Activated T-helper 2 cell treated with anti-CD3 and anti-CD28 coated beads, Interferon-gamma antibody, Interleukin-2, Interleukin-4, amounts not matched to agents 10 μg/mL and 5 μg/mL and 100 μg/mL, durations not matched to agents 14 hours and 24 hours and 36 hours (primary cell): ENCODE data around the gene MKLN1. TPM values are rescaled to one million over a fixed set of nuclear protein-coding genes. Genes with fewer than 3 reads are reported as not detected.
A peak's percentile ranks its signal among the peaks of the same experiment; 100 is the strongest.

Experiments used
- DNase-seq: peaks from one replicate; pipeline ENCODE4 v3.0.0; 2021; ENCODE audit warnings: low spot score
- H3K27ac Mint-ChIP-seq: one replicate; pipeline ENCODE4 v1.8.0; 2021; ENCODE audit warnings: mixed read lengths
- H3K27me3 Mint-ChIP-seq: one replicate; pipeline ENCODE4 v1.8.0; 2021; ENCODE audit warnings: low read depth, mixed read lengths
- H3K36me3 Mint-ChIP-seq: one replicate; pipeline ENCODE4 v1.8.0; 2021; ENCODE audit warnings: low read depth, mixed read lengths
- H3K4me1 Mint-ChIP-seq: one replicate; pipeline ENCODE4 v1.8.0; 2021; ENCODE audit warnings: low read depth, mixed read lengths
- H3K4me3 Mint-ChIP-seq: one replicate; pipeline ENCODE4 v1.8.0; 2021; ENCODE audit warnings: low read depth, mild to moderate bottlenecking, moderate library complexity, mixed read lengths
- H3K9me3 Mint-ChIP-seq: one replicate; pipeline ENCODE4 v1.8.0; 2021; ENCODE audit warnings: mixed read lengths
- intact Hi-C: fragments of 100-400 bp; cut with micrococcal nuclease; formaldehyde crosslinking; loops from one replicate; pipeline ENCODE4 v1.15.1; 2023
- total RNA-seq: library from RNA; stranded (reverse); gene quantifications from 2 replicates; pipeline ENCODE4 v1.2.3, GENCODE V29; 2022

Gene MKLN1
- 38.3 and 40.9 TPM in 2 replicates for total RNA-seq

DNA sequence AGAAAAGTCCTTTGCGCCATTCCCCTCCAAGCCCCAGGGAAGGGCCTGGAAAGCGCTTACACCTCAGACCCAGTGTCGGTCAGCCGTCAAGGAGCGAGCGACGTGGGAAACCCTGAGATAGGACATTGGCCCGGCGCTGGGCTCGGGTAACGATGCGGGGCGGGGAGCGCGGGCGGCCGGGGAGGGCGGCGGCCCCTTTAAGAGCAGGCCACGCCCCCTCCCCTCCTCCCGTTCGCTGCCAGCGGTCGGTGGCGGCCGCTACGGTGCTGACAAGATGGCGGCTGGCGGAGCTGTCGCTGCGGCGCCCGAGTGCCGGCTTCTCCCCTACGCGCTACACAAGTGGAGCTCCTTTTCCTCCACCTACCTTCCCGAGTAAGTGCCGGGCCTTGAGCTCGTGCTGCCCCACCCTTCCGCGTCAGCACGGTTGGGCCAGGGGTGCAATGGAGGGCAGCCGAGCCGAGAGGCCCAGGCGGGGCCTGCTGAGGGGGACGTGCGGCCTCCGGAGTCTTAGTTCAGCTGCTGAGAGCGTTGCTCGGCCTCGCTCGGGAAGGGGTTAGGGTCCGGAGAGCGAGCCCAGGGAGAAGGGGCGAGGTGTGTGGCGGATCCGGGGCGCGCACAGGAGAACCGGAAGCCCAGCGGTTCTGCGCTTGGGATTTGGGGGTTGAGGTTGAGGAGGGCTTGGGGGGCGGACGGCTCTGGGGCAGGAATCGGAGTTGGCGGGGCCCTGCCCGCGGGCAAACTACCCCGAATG lies at the start of gene MKLN1:
TSS of gene MKLN1 (plus strand) at position 251 of the 751 bp plus-strand sequence. CDS start at position 275, 24 bp downstream.
- H3K27me3 Mint-ChIP-seq: no peaks in the 10 kb centered on the region
- peaks cover 15% of the 10 kb centered on the region for H3K36me3 Mint-ChIP-seq
- H3K4me1 Mint-ChIP-seq: peaks cover 48% of the 10 kb centered on the region
- intact Hi-C loops: loop anchor here (1.0 to 10.0 kb wide), 6 partner anchors 40 to 260 kb away; no protein-coding TSS in a partner anchor
- no peaks in the 10 kb centered on the region for H3K9me3 Mint-ChIP-seq
- peak within 1 kb of the TSS; percentile 94 for H3K4me3 Mint-ChIP-seq
- H3K27ac Mint-ChIP-seq: peak within 1 kb of the TSS; percentile 95
- DNase-seq: peak; percentile 85

- H3K27ac Mint-ChIP-seq: no peak overlapping the region
- H3K9me3 Mint-ChIP-seq: peaks cover 6% of the 10 kb centered on the region
- intact Hi-C loops: no loop called here
- H3K27me3 Mint-ChIP-seq: peaks cover 2% of the 10 kb centered on the region
- no peaks in the 10 kb centered on the region for H3K36me3 Mint-ChIP-seq
- H3K4me1 Mint-ChIP-seq: no peaks in the 10 kb centered on the region
- H3K4me3 Mint-ChIP-seq: no peak overlapping the region
- DNase-seq: no peak
These were observed 48.6 kb upstream of the MKLN1 start for GRCh38 chr7:131279044-131279443.

DNA sequence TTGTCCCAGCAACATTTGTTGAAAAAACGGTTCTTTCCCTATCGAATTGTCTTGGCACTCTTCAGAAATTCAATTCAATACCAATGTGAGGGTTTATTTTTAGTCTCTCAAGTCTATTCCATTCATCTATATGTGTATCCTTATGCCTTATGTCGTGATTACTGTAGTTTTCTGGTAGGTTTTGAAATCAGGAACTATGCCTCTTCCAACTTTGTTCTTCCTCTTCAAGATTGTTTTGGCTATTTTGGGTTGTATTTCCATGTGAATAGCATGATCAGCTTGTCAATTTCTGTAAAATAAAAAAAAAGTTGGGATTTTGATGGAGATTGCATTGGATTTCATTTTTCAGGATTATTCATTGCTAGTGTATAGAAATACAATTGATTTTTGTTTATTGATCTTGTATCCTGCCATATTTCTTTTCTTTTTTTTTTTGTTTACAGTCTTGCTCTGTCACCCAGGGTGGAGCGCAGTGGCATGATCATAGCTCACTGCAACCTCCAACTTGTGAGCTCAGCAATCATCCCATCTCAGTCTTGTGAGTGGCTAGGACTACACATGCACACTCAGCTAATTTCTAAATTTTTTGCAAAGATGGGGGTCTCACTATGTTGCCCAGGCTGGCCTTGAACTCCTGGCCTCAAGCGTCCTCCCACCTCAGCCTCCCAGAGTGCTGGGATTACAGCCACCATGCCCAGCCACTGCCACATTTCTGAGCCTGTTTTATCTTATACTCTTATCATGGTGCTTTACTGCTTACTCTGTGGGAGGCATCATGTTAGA lies 46.2 kb upstream of the MKLN1 start:
- DNase-seq: no peak
- Mint-ChIP-seq H3K27me3 (peaks cover 2% of the 10 kb centered on the region), H3K27ac (no peak overlapping the region), H3K9me3 (peaks cover 6% of the 10 kb centered on the region), H3K4me1 (no peaks in the 10 kb centered on the region), H3K36me3 (no peaks in the 10 kb centered on the region), H3K4me3 (no peak overlapping the region)
- intact Hi-C loops: no loop called here

DNA sequence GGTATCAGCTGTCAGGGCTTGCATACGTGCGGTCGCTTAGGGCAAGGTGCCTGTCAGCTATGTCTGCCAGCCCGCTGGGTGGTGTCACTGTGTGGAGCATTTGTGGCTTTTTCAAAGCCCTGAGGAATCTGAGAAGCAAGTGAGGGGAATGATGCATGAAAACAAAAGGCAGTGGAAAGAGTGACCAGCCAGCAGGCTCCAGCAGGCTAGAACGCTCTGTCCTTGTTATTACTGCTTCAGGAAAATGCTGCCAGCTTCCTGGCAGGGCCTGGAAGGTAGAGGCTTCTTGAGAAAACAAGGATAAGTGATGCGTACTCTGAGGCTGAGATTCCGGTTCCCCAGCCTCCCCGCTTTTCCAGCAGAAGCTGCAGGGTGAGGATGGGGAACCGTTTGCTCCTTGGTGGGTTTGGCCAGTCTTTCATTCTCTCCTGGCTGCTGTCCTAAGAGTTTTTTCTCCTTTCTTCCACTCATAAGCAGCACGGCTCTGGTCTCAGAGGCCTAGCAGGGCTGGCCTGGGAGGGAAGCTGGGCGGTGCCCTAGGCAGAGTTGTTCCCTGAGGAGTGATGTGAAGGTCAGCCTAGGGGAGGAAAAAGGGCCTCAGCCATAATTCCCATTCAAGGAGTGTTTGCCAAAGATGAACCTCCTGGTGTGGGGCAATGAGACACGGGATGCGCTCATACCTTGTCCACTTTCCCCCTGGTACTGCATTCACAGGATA lies 42.8 kb upstream of the MKLN1 start:
- no peak for DNase-seq
- no peaks in the 10 kb centered on the region for H3K27me3 Mint-ChIP-seq
- H3K27ac Mint-ChIP-seq: no peak overlapping the region
- H3K4me1 Mint-ChIP-seq: no peaks in the 10 kb centered on the region
- peaks cover 20% of the 10 kb centered on the region for H3K9me3 Mint-ChIP-seq
- no peaks in the 10 kb centered on the region for H3K36me3 Mint-ChIP-seq
- intact Hi-C loops: no loop called here
- no peak overlapping the region for H3K4me3 Mint-ChIP-seq

DNA sequence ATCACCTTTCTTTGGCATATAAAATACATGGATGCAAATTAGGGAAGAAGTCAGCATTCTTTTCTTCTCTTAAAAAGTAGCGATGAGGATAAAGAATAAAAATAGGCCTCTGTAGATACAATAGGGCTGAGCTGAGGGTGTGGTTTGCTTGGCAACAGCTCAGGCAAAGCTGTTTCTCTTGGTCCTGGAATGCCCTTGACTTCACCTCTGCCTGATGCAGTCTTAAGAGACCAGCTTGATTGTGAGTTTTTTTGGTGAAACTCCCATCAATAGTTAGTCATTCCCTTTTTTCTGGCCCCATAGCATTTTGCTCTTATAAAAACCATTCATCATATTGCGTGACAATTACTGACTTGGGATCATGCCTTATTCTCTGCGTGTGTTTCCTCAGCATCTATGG lies 42.1 kb upstream of the MKLN1 start:
- Mint-ChIP-seq H3K4me3 (no peak overlapping the region), H3K36me3 (no peaks in the 10 kb centered on the region), H3K4me1 (no peaks in the 10 kb centered on the region), H3K27me3 (peaks cover 2% of the 10 kb centered on the region), H3K27ac (no peak overlapping the region), H3K9me3 (peaks cover 16% of the 10 kb centered on the region)
- intact Hi-C loops: no loop called here
- no peak for DNase-seq

GRCh38 chr7:131288450-131288849 lies 39.2 kb upstream of the MKLN1 start:
- Mint-ChIP-seq H3K4me3 (no peak overlapping the region), H3K27ac (no peak overlapping the region), H3K9me3 (peaks cover 16% of the 10 kb centered on the region), H3K27me3 (peaks cover 4% of the 10 kb centered on the region), H3K4me1 (no peaks in the 10 kb centered on the region), H3K36me3 (no peaks in the 10 kb centered on the region)
- intact Hi-C loops: no loop called here
- DNase-seq: no peak

GRCh38 chr7:131289051-131289450 lies 38.6 kb upstream of the MKLN1 start:
- peaks cover 6% of the 10 kb centered on the region for H3K27me3 Mint-ChIP-seq
- no peaks in the 10 kb centered on the region for H3K36me3 Mint-ChIP-seq
- no peak overlapping the region for H3K27ac Mint-ChIP-seq
- peaks cover 16% of the 10 kb centered on the region for H3K9me3 Mint-ChIP-seq
- H3K4me3 Mint-ChIP-seq: no peak overlapping the region
- intact Hi-C loops: no loop called here
- DNase-seq: no peak
- no peaks in the 10 kb centered on the region for H3K4me1 Mint-ChIP-seq

DNA sequence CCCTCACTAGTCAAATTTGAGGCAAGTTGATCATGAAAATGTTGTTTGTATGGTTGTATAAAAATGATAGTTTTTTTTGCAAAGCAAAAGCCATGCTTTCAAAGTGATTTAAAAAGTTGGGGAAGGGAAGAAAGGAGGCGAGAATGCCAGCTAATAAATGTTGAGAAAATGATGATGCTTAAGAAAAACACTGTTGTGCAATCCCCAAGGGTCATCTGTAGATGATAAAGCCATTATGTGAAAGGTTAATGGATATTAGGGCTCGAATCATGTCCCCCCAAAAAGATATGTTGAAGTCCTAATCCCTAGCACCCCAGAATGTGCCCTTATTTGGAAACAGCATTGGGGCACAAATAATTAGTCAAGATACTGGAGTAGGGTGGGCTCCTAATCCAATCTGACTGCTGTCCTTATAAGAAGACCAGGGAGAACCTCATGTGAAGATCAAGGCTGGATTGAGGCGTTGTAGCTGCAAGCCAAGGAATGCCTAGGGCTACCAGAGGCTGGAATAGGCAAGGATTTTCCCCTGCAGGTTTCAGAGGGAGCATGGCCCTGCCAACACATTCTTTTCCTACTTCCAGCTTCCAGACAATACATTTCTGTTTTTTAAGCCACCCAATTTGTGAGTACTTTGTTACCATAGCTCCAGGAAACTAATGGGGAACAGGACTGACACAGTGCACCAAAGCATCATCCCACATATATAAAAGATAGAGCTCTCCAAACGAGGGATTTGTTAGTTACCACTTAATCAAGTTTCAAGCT lies 35.4 kb upstream of the MKLN1 start:
- peaks cover 15% of the 10 kb centered on the region for H3K27me3 Mint-ChIP-seq
- H3K4me1 Mint-ChIP-seq: no peaks in the 10 kb centered on the region
- peaks cover 15% of the 10 kb centered on the region for H3K9me3 Mint-ChIP-seq
- no peaks in the 10 kb centered on the region for H3K36me3 Mint-ChIP-seq
- no peak for DNase-seq
- H3K4me3 Mint-ChIP-seq: no peak overlapping the region
- no peak overlapping the region for H3K27ac Mint-ChIP-seq
- intact Hi-C loops: no loop called here

DNA sequence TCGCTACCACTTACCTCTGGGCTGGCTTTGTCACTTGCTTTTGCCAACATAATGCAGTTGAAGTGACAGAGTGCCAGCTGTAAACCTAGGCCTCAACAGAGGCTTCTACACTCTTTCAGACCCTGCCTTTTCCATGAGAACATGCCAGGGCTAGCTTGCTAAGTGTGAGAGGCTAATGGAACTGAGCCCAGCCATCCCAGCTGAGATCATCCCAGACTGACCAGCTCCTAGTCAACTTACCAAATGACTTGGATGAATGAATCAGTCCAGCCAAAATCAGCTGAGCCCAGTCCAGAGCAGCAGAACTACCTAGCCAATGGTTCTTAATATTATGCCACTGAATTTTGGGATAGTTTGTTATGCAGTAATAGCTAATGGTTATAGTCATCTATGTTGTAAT lies 34.7 kb upstream of the MKLN1 start:
- DNase-seq: no peak
- Mint-ChIP-seq H3K27ac (no peak overlapping the region), H3K27me3 (peaks cover 15% of the 10 kb centered on the region), H3K4me1 (no peaks in the 10 kb centered on the region), H3K9me3 (peaks cover 8% of the 10 kb centered on the region), H3K4me3 (no peak overlapping the region), H3K36me3 (no peaks in the 10 kb centered on the region)
- intact Hi-C loops: no loop called here

DNA sequence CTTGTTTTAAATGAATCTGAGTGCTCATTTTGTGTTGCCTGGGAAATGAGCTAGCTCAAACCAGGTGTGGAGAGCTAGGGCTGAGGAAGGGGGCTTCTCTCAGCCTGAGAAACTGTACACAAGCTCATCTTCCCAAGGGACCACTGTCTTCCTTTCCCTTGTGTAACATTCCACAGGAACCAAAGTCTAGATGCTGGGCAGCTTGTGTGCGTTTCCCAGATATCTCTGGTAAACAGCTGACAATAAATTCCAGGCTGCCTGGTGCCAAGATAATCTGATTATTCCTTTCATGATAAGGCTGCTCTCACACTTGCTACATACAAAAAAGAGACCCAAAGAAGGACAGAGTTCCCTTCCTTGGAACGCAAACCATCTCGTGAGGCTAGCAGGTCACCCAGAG lies 33.1 kb upstream of the MKLN1 start:
- intact Hi-C loops: no loop called here
- Mint-ChIP-seq H3K9me3 (no peaks in the 10 kb centered on the region), H3K36me3 (no peaks in the 10 kb centered on the region), H3K4me1 (no peaks in the 10 kb centered on the region), H3K27me3 (peaks cover 19% of the 10 kb centered on the region), H3K4me3 (no peak overlapping the region), H3K27ac (no peak overlapping the region)
- DNase-seq: no peak

DNA sequence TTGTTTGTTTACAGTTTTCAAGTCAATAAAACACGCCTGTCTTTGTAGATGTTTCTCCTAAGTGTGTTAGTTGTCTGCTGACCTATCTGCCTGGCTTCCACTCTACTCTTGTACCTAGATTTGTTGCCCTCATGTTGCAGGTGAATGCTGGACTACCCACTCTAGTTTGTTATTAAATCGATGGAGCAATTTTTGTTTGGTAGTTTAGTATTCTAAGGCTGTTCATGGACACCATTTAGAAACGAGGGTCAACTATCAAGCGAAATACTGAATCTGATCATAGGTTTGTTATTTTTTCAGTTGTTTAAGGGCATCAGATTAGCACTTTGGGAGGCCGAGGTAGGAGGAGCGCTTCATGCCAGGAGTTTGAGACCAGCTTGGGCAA lies 29.1 kb upstream of the MKLN1 start:
- no peak for DNase-seq
- H3K4me3 Mint-ChIP-seq: no peak overlapping the region
- H3K27me3 Mint-ChIP-seq: peaks cover 17% of the 10 kb centered on the region
- H3K36me3 Mint-ChIP-seq: no peaks in the 10 kb centered on the region
- H3K27ac Mint-ChIP-seq: no peak overlapping the region
- intact Hi-C loops: no loop called here
- no peaks in the 10 kb centered on the region for H3K9me3 Mint-ChIP-seq
- no peaks in the 10 kb centered on the region for H3K4me1 Mint-ChIP-seq

GRCh38 chr7:131299074-131299473 lies 28.6 kb upstream of the MKLN1 start:
- H3K4me3 Mint-ChIP-seq: no peak overlapping the region
- no peak overlapping the region for H3K27ac Mint-ChIP-seq
- DNase-seq: no peak
- intact Hi-C loops: no loop called here
- H3K4me1 Mint-ChIP-seq: no peaks in the 10 kb centered on the region
- H3K27me3 Mint-ChIP-seq: peaks cover 16% of the 10 kb centered on the region
- no peaks in the 10 kb centered on the region for H3K36me3 Mint-ChIP-seq
- no peaks in the 10 kb centered on the region for H3K9me3 Mint-ChIP-seq
